ENCODE measurements around the gene ATG9B.
"Not testable (repeated sequence)": the region's sequence is repeated elsewhere in the genome, so short reads cannot be mapped to it uniquely, and the experiment has no call there.

Gene ATG9B

DNA sequence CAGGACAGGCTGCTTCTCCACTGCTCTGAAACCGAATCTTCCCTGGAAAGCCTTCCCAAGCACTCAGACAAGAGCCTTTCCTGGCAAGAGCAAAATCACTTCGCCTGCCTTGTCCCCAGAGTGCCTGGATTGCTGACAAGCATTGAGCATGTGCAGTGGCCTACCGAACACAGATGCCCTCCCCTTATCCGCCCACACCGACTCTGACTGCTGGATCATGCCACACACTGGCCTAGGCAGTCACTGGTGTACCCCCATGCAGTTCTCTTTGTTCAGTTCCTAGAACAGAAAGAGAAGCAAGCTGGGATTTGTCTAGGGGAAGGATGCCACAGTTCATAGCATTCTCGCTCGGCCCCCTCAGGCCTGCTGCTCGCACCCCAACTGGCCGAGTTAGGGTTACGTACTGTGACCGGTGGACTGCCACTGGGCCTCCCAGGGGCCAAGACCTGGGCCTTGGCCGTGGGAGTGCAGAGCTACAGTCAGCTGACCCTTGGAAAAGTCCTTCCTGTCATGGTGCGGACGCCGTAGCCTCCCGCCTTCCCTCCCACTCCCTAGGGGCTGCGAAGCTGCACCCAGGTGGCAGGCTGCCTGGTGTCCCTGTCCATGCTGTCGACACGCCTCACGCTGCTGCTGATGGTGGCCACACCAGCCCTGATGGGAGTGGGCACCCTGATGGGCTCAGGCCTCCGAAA is 10.9 kb upstream of the ATG9B start:
- no peak for DNase-seq (ENCODE audit: low read depth)

DNA sequence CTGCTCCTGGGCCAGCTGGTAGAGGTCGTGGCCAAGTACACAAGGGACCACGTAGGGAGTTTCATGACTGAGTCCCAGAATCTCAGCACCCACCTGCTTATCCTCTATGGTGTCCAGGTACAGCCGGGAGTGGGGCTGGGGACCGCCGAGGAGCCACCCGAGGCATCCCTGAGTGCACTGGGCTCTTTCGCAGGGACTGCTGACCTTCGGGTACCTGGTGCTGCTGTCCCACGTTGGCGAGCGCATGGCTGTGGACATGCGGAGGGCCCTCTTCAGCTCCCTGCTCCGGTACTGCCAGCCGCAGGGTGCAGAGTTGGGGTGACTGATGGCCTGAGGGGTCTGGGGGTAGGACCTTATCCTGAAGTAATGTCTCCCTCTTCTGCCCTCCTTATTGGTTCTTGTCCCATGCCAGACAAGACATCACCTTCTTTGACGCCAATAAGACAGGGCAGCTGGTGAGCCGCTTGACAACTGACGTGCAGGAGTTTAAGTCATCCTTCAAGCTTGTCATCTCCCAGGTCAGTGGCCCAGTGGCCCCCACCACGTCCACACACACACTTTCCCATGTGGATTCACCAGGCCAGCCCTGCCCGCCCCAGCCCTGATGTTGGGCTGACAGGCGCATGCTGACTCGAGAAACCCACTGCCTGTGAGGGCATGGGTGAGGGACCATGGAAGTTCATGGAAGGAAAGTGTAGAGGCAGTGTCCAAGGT is 10.2 kb upstream of the ATG9B start:
- no peak for DNase-seq (ENCODE audit: low read depth)

DNA sequence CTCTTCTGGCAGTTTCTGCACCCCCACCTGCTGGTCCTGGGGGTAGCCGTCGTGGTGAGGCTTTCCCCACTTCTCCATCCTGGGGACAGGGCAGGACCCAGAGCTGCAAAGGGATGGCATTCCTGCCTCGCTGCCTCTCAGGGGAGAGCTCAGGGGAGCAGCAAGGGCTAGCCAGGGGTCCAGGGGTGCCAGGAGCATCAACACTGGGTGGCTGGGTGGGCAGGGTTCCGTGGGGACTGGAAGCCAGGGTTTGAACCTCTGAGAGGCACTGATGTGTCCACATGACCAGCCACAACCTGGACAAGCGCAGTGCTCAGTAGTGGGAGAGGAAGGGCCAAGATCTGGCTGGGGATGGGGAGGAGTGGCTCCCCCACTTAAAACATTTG is 9.6 kb upstream of the ATG9B start:
- DNase-seq (ENCODE audit: low read depth): no peak

DNA sequence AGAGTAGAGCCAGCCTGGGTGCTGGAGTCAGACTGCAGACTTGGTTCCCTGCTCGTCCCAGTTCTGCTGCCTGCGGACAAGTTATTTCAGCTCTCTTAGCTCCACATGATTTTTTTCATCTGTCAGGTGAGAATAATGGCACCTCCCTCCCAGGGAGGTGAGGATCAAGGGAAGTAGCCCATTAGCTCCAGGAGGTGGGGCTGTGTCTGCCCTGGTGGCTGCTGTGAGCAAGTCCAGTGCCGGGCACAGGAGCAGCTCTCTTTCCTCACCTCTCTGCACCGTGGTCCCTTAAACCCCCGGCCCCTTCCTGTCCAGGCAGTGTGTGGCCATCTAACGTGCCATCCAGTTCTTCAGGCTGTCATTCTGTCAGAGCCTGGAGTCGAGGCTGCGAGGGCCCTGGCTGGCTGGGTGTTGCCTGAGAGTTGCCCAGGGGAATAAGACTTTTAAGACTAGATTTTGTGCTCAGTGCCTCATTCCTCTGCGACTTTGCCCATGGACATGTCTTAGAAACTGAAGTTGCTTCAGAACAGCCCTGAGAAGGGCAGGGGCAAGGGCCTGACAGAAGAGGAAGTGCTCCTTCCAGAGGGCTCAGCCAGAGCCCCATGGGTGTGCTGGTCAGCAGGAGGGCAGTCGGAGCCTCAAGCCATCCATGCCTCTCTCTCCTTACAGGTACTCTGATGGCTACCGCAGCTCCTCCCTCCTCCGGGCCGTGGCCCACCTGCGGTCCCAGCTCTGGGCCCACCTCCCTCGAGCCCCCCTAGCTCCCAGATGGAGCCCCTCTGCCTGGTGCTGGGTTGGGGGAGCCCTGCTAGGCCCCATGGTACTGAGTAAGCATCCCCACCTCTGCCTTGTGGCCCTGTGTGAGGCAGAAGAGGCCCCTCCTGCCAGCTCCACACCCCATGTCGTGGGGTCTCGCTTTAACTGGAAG is 8.9 kb upstream of the ATG9B start:
- no peak for DNase-seq (ENCODE audit: low read depth)

DNA sequence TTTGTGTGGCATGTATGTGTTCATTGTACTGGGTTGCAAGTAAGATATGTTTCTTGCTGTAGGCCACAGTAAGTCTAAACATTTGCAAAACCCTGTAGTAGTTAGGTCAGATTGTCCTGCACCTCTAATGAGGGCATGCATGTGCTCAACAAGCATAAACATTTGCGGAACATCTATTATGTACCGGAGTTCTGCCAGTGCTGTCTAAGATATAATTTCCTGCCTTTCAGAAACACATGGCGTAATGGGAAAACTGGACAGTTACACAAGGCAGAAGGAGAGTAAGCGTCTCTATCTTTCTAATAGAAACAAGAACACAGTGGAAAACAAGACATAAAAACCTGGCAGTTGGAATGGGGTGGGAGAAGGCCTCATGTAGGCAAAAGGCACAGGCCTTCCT is 6.7 kb upstream of the ATG9B start:
- DNase-seq (ENCODE audit: low read depth): no peak

DNA sequence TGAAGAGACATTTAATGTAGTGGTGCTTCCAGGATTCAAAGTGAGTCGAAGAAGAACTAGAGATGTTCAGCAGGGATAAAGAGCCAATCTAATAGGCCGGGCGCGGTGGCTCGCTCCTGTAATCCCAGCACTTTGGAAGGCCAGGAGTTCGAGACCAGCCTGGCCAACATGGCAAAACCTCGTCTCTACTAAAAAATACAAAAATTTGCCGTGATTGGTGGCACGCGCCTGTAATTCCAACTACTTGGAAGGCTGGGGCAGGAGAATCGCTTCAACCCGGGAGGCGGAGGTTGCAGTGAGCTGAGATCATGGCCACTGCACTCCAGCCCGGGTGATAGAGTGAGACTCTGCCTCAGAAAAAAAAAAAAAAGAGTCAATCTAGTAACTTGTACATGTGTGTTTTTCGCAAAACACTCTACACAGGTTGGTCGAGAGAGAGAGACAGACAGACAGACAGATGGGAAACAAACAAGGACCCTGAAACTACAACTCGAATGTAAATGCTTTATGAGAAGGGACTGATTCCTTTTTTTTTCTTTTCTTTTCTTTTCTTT is 4.7 kb upstream of the ATG9B start:
- no peak for DNase-seq (ENCODE audit: low read depth)

DNA sequence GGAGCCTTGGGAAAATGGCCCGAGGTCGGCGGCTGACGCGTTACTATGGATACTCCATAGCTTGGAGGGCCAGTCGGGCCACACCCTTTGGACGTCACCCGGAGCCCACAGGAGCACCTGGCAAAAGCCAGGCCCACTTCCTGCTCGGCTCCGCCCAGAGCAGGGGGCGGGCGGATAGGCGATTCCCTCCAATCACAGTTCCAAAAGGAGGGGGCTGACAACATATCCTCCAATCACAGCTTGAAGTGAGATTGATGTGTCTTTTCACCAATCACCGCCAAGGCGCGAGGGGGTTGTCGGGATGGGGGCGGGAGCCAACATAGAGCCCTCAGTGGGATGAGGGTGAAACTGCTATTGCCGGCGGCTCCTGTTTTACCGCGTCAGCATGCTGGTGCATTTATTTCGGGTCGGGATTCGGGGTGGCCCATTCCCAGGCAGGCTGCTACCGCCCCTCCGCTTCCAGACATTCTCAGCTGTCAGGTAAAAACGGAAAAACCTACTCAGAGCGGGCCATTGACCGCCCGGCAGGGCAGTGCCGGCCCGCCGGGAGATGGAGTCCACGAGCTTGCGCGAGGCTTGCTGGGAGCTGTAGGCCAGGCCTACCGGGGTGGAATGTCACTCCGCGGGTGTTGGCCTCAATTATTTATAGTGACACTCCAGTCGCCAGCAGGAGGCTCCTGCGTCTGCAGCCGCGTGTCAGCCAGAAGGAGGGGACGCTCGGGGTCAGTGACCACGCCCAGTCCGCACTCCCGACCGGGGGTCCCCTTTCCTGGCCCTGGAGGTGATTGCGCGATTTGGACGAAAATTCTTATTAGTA is 4.0 kb upstream of the ATG9B start, which contains the start of gene ABCB8:
ABCB8 (plus strand) TSS at position 320 of the 817 bp plus-strand sequence; CDS start at position 386, 66 bp downstream.
- peak; percentile 96 for DNase-seq (ENCODE audit: low read depth)

DNA sequence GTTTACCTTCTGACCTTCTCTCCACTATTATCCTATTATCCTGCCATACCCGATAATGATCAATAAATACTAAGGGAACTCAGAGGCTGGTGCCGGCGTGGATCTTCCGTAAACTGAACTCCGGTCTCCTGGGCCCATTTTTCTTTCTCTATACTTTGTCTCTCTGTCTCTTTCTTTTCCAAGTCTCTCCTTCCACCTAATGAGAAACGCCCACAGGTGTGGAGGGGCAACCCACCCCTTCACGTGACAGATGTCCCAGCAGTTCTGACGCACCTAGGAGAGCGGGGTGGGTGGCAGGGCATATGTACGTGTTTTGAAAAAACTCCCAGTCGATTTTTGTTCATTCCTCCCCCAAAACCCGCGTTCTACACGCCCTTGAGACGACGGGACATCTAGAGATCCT is 3.4 kb upstream of the ATG9B start:
- not testable (repeated sequence) for DNase-seq (ENCODE audit: low read depth)

DNA sequence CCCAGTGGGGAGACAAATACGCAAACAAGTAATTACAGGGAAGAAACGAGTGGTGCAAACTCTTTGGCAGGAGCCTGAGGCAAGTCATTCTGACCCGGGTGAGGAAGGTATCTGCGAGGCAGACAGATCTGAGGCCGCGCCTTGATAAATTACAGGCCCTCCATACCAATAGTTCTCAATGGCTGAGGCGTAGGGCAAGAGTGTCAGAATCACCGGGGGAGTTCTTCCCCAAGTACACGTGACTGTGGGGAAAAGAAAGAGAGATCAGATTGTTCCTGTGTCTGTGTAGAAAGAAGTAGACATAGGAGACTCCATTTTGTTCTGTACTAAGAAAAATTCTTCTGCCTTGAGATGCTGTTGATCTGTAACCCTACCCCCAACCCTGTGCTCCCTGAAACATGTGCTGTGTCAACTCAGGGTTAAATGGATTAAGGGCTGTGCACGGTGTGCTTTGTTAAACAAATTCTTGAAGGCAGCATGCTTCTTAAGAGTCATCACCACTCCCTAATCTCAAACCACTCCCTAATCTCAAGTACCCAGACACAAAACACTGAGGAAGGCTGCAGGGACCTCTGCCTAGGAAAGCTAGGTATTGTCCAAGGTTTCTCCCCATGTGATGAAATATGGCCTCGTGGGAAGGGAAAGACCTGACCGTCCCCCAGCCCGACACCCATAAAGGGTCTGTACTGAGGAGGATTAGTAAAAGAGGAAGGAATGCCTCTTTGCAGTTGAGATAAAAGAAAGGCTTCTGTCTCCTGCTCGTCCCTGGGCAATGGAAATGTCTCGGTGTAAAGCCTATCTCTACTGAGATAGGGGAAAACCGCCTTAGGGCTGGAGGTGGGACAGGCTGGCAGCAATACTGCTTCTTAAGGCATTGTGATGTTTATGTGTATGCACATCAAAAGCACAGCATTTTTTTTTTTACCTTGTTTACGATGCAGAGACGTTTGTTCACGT is 2.8 kb upstream of the ATG9B start:
- not testable (repeated sequence) for DNase-seq (ENCODE audit: low read depth)

DNA sequence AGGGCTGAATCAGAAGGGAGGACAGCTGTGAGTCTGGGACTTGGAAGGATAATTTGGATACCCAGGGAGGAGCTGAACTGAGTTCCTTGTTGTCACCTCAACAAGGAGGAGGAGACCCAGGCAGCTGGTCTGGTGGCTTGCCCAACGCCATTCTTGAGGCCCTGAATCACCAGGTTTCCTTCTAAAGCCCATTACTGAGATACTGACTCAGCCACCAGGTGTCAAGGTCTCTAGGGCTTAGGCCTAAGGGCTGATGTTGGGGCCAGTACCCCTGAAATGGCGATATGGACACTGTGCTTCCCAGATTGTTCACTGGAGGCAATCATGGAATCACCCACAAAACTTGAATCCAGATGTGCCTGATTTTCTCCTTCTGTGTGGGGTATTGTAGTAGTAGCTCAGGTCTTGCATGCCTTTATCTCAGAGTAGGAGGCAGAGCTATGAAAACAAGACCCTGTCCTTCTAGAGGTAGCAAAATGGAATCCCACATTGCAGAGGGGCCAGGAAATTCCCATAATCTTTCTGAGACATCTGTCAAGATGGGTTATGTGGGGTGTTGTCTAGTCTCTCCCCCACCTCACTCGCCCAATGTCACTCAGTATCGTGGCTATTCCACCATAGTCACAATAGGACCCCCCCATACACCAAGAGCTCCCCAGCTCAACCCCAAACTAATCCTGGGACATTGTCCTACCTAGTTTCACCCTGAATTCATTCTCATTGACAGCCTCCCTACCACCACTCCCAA is 1.8 kb upstream of the ATG9B start:
- no peak for DNase-seq (ENCODE audit: low read depth)

DNA sequence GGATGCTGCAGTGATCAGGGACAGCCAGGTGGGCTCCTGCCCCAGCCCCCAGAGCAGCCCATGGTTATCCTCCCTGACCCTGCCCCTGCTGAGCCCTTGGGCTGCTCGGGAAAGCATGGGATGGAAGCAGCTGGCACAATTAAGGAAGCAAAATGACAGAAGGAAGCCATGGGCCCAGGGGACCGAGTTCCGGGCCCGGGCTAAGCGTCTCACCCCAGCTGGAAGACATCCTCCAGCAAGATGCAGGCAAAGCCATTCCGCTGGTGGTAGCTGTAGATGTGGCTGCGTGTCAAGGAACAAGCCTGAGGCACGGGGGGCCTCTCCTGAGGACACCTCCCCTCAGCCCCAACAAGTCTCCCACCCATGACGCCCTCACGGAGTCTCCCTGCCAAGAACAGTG is 1.1 kb downstream of the ATG9B start:
- no peak for DNase-seq (ENCODE audit: low read depth)

DNA sequence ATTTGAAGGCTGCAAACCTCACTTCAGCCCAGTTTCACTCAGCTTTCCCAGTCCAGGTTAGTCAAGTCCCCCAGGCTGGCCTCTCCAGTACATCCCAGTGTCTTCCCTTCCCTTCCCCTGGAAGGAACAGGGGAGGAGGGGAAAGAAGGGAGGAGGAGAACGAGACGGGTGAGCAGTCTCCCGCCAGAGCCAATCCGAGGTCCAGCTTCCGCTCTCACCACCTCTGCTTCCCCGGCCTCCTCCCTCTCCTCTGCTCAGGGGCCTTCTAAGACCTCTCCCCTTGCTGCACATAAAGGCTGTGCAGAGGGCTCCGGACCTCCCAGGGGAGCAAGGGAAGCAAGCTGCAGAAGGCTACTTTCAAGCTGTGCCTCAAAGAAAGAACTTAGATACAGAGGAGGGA is 4.1 kb downstream of the ATG9B start:
- DNase-seq (ENCODE audit: low read depth): no peak

DNA sequence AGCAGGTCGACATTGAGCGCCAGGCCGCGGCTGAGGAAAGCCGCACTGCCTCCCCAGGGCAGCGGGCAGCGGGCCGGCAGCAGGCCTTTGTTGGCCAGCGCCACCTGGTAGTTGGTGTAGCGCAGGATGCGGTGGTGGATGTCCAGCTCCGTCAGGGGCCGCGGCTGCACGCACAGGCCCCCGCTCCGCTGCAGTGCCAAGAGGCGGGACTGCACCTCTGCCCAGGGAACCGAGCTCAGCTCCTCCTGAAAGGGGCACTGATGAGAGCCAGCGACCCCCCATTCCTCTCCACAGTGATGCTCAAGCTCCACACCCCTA is 5.2 kb downstream of the ATG9B start:
- DNase-seq (ENCODE audit: low read depth): no peak

DNA sequence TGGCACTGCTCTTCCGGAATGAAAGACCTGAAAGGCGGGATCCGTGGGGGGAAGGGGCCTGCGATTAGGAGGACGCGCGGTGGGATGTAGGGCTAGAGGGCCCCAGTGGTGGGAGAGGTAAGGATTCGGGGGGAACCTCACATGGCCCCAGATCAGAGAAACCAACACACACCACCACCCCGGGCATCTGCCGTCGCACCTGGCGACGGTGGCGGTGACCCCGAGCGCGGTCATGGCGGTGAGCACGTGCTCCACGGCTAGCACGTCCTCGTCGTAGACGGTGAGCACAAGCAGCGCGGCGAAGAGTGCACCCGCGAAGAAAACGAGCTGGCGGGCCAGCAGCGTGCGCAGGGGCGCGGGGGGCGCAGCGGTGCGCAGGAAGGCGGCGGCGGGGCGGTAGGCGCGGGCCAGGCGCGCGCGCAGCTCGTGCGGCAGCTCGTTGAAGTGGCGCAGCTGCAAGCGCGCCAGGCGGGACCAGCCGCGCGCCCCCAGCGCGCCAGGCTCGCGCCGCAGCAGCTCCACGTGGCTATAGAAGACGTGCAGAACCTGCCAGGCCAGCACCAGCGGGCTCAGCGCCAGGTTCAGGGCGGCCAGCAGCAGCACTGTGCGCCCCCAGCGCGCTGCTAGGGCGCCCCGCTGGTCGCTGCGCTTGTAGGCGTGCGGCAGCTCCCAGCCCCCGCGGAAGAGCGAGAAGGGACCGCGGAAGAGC is 5.7 kb downstream of the ATG9B start:
- DNase-seq (ENCODE audit: low read depth): no peak

DNA sequence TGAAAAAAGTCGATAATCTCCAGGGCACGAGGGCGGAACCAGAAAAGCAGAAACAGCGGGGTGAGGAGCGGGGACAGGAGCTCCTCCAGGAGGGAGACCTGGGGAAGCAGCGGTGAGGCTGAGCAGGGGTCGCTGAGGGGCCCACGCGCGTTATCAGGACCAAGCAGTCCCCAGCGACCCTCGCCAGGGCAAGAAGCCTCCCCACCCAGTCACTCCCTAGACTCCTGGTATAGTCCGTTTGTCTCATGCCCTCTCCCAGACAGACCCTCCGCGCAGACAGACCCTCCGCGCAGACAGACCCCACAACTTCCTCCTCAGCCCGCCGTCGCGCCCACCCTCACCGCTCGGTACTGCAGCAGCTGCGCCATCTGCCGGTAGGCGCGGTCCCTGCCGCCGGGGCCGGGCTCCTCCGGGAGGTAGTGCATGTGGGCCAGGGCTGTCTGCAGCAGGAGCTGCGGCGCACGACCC is 6.3 kb downstream of the ATG9B start:
- peak; percentile 61 for DNase-seq (ENCODE audit: low read depth)

DNA sequence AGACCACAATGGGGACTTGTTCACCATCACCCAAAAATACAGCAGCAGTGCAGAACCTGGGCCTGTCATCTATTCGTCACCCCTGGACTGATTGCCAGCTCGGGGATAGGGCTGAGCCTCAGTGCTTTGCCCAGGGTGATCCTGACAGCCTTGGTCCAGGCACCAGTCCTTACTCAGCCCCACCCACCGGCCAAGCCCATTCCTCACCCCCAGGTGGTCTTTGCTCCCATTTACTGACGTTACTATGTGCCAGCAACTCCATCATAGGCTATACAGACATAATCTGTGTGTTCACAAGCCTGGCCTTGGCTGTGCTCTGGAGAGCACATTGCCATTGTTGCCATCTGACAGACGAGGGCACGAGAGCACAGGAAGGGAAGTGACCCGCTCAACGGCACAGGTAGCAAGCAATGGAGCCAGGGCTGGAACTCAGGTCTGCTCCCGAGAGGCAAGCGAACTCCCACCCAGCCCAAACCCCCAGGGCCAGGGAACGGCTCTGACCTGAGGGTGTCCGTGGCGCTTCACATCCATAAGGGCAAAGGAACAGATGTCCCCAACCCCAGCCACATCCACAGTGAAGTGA is 6.8 kb downstream of the ATG9B start:
- DNase-seq (ENCODE audit: low read depth): no peak

DNA sequence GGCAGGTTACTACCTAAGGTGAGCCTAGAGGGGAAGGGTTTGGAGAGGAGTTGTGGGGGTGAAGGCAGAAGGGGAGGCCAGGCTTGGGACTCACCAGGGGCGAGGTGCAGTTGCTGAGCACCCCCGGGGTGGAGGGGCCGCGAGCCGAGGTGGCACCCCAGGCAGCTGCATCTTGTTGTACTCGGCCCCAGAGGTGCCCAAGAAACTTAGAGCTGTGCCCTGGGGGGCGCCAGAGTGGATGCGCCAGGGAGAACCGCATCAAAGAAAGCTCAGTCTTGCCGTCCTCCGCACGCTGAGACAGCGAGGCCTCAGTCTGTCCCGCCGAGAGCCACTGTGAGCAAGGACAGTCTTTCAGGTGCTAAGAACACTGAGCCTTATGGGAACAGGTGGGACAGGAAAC is 7.4 kb downstream of the ATG9B start:
- no peak for DNase-seq (ENCODE audit: low read depth)

DNA sequence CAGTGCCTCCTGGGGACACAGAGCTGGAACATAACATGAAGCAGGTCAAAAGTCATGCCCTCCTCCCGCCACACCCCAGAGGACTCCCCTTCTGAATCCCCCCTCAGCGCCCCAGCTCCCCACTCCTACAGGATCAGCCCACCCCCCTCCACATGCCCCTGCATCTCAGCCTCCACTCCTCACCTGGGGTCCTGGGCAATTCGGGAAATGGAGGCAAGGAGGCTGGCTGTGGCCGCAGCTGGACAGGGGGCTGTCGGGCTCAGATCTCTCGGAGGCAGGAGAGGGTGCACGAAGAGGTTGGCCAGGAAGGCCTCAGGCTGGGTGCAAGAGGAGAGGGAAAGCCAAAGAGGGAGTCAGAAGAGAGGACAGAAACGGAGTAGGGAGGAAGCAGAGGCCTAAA is 7.8 kb downstream of the ATG9B start:
- DNase-seq (ENCODE audit: low read depth): no peak

DNA sequence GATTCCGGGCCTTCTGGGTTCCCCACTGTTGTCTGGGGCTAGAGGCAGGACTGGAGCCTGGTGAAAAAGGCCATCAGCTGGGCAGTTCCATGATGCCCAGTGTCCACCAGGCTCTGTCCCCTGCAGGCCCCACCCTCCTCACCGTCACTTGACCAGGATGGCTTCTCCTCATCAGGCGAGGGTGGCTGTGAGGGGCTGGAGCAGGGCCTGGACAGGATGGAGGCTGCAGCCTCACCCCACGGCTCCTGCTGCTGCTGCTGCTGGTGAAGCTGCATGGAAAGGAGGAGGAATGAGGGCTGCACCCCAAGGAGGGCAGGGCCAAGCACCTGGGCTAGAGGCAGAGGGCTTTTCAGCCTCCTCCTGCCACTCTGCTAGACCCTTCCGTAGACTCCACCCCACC is 8.3 kb downstream of the ATG9B start:
- no peak for DNase-seq (ENCODE audit: low read depth)

Measured in T-helper 22 cell (primary cell).